HuH-7 (cell line): ENCODE measurements around the gene PHYHD1.
A peak's percentile ranks its signal among the peaks of the same experiment; 100 is the strongest.

Source experiments
- DNase-seq: peaks from one replicate; pipeline ENCODE4 v3.0.0; 2011; ENCODE audit warnings: low spot score

The PHYHD1 gene

GRCh38 chr9:128920381-128921058 lies at the start of gene PHYHD1:
PHYHD1 (plus strand) TSS chr9:128920982; CDS start chr9:128922324, 1,342 bp downstream.
- no peak for DNase-seq

GRCh38 chr9:128877852-128878251 lies 42.9 kb upstream of the PHYHD1 start:
- DNase-seq = no peak

GRCh38 chr9:128881884-128882676 lies 38.7 kb upstream of the PHYHD1 start, which contains the start of the genes KYAT1 and LRRC8A:
KYAT1 (minus strand) TSS chr9:128881950; CDS start chr9:128845405, 36,545 bp downstream.
LRRC8A (plus strand) TSS chr9:128882133; CDS start chr9:128907165, 25,032 bp downstream.
- DNase-seq = peak; percentile 96

GRCh38 chr9:128882677-128883603 lies 37.8 kb upstream of the PHYHD1 start:
- peak; percentile 47 for DNase-seq

DNA sequence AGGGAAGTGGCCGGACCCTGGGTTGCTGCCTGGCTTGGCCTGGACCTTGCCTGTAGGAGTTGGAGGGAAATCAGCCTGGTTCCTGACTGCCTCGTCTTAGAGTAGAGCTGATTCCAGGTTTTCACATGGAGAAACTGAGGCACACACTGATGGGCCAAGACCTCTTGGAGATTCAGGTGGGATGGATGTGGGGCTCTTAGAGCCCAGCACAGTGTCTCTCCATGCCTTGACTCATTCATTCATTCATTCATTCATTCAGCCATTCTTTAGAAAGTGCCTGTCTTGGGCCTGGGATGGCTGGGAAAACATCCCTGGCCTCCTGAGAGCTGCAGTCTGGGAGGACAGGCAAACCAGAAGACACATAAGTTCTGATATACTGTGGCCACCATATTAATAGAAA lies 36.6 kb upstream of the PHYHD1 start:
- DNase-seq = no peak

GRCh38 chr9:128885376-128885775 lies 35.4 kb upstream of the PHYHD1 start:
- DNase-seq = no peak

- DNase-seq = no peak
Observed at GRCh38 chr9:128885798-128886197, 35.0 kb upstream of the PHYHD1 start.

DNA sequence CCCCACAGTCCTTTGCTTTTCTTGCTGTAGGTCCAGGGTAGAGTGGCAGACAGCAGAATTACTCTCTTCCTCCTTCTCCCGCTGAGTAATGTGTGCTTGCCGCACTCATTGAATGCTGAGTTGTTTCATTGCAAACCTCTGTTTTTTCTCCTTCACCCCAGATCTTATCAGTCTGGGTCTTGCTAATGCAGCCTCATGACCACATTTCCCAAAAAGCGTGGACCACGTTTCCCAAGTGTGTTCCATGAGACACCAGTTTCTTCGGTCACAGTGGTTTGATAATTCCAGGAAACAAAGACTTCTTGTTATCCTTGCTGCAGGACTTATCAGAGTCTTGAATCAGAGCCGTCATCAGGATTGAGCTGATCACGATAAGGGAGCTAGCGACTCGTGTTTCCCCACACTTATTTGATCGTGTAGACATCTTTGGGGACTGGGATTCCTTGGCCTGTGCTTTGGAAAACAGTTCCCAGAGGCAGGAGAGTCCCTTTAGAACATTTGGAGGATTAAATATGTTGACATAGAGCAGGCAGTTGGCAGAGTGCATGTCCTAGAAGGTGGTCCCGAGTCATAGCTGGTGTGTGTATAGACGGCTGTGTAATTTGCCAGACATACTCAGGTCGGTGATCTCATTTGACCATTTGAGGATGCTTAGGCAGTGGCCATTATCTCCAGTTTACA lies 34.4 kb upstream of the PHYHD1 start:
- no peak for DNase-seq

GRCh38 chr9:128887049-128887448 lies 33.7 kb upstream of the PHYHD1 start:
- DNase-seq = no peak

DNA sequence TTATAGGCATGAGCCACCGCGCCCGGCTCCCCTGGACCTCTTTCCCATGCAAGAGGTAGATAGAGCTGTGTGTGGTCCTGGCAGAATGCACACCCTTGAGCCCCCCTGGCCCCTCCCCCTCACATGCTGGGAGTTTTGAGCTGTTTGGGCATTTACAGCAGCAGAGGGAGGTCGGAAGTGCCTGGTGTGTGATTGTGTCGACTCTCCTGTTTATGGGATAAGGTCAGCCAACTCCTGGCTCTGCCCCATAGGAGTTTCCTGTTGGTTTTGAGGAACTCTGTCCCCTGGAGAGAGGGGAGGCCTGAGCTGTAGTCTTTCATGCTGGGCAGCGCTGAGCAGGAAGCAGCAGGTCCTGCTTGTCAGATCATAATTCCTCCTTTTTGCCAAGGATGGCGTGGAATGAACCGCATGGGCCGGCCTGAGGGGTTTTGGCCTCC lies 32.9 kb upstream of the PHYHD1 start:
- DNase-seq = no peak

- DNase-seq = no peak
Observed at GRCh38 chr9:128891321-128892220, 29.2 kb upstream of the PHYHD1 start.

GRCh38 chr9:128892221-128892921 lies 28.4 kb upstream of the PHYHD1 start:
- no peak for DNase-seq

DNA sequence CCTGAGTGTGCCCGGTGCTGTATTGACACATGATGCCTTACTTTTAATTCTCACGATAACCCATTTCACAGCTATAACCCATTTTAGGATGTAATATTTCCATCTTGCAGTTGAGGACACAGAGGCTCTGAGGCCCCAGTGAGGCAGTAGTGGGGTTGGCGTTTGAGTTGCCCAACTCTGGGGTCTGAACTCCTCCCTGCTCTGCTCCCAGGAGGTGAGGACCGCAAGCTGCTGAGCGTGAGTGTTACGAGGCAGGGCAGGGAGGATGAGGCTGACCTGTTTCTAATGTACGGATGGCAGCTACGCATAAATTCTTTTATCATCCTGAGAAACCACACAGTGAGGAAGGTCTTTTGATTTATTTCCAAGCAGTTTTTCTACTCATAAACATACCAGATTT lies 27.4 kb upstream of the PHYHD1 start:
- DNase-seq = no peak

DNA sequence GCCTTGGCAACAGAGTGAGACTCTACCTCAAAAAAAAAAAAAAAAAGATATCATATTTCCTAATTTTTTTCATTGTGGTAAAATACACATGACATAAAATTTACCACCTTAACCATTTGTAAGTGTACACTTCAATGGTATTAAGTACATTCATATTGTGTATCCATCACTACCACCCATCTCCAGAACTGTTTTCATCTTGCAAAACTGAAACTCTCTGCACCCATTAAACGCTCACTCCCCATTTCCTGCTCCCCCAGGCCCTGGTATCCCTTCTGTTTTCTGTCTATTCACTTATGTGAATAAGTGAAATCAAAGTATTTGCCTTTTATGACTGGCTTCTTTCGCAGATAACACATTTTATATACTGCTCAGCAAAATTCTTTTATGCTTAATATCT lies 26.0 kb upstream of the PHYHD1 start:
- no peak for DNase-seq

GRCh38 chr9:128895556-128895955 lies 25.2 kb upstream of the PHYHD1 start:
- DNase-seq = no peak

GRCh38 chr9:128898382-128898781 lies 22.4 kb upstream of the PHYHD1 start:
- DNase-seq = no peak

GRCh38 chr9:128898845-128899565 lies 21.8 kb upstream of the PHYHD1 start:
- no peak for DNase-seq

- no peak for DNase-seq
Observed at GRCh38 chr9:128899566-128900322, 21.0 kb upstream of the PHYHD1 start.
